CD4-positive, alpha-beta T cell treated with Interleukin-15 for 1 hour (primary cell): ENCODE results near the gene METTL1.

Experiments used
- DNase-seq: peaks from one replicate; pipeline ENCODE4 v3.0.0-alpha.2; 2020

Gene METTL1

DNA sequence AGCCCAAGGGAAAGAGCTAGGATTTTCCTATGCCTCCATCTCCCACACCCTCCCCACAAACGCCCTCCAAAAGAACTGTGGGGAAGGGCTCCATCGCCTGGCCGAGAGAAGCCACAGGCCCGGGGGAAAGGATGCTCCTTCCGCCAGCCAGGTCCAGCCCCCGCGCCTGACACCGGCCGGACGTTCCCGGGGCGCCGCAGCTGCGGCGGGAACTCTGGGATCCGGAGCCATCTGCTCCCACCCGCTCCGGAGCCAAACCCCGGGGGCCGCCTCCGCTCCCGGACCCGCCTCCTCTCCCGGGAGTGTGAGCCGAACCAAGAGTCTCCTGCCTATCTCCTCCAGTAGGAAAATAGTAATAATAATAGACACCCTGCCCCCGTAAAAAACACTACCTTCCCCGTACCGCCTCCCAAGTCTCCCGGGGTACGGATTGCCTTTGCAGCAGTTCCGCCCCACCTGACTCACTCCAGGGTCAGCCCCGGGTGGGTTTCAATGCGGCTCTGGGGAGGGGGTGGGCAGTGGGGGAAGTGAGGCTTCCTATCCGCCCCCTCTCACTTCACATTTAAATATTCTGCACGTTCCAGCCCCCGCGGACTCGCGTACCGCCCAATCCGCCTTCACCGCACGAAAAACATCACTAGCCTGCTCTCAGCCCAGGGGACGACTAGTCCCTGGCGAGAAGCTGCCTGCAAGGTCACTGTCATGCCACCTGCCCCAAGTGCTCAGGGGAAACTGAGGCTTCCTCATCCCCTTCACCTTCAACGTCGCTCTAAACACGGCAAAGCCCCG lies 35.8 kb downstream of the METTL1 start:
- no peak for DNase-seq

DNA sequence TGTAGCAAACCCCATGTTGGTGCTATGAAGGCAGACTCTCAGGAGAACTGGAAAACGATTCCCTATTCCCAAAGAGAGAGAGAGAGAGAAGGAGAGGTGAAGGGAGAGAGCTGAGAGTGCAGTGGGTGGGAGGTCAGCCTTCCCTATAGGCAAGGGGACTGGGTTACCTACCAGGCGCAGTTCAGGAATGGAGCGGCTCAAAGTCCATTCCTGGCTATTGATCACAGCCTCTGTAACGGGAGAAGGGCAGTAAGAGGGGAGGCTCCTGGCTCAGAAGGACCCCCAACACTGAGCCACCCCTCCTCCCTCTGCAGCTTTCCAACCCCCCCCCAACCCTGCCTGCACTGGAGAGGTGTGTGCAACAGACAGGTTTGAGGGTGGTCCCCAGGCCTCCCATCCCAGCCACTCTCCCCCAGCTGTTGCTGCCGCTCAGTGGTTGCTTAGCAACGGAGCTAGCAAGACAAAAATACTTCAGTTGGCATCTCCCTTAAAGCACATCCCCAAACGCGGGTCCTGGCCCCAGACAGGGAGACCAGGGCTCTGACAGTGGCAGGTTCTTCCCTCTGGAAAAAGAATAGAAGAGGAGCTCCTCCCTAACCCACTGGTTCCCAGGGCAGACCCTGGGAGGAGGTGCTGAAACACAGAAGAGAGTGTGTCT lies 36.6 kb downstream of the METTL1 start:
- DNase-seq, result no peak

DNA sequence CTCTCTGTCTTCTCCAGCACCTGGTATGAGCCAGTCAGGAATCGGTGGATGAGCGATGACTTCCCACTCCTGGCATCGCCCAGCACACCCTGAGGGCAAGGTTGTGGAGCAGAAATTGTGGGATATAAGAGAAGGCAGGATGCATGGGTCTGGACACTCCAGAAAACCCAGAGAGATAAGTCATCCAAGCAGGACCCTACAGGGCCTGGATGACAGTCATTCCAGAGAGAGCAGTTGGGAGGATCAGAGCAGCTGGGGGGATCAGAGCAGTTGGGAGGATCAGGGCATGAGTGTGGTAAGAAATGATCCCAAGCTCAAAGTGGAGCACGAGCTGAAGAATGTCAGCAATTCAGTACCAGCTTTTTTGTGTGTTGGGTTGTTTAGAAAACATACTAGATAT lies 37.3 kb downstream of the METTL1 start:
- DNase-seq, result no peak

DNA sequence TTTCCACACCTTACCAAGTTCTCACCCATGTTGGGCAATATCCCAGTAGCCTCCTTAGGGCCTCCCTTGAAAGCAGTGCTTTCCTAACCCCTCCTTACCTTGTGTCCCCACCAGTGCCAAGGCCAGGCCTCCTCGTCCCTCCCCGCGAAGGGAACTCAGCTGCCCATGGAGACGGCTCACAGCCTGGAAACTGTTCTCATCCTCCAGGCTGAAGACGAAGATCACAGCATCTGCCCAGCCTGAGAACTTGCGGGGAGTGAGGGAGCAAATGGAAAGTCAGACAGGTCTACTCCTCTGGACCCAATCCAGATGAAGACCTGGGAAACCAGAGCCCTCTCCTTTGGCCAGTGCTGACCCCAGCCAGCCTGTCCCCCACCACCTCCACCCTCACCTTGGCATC lies 38.0 kb downstream of the METTL1 start:
- DNase-seq, result no peak

DNA sequence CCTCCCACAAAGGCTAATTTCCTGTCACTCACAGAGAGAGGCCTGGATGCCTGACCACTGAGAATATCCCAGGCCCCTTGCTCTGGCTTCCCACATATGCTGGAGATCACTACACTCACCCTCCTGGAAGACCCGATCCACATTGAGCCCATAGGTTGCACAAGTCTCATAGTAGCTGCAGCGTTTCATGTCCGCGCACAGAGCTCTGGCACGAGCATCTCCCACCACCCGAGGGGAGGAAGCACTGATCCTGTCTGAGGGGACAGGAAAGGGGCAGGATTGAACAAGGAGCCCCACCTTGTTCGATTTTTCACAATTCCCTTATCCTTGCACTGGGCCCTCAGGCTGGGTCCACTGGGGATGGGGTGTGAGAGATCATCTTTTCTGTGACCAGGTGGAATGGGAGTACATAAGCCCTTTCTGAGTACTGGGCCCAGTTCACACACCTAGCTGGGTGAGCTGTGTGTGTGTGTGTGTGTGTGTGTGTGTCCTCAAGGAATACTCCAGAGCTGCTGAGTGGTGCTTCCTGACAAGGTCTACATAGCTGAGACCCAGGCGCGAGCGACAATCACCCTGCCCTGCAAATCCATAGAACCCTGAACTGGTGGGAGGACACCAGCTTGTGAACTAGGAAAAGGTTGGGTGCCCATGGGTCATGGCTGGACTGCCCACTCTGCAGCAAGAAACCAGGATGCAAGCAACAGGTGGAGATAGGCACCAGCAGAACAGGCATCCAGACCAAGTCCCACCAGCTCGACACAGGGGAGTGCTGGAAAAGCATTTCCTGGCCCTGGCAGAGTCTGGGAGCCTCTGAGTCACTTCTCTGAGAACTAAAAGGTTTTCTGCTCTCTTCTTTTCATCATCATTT lies 38.9 kb downstream of the METTL1 start:
- peak; percentile 9 for DNase-seq

DNA sequence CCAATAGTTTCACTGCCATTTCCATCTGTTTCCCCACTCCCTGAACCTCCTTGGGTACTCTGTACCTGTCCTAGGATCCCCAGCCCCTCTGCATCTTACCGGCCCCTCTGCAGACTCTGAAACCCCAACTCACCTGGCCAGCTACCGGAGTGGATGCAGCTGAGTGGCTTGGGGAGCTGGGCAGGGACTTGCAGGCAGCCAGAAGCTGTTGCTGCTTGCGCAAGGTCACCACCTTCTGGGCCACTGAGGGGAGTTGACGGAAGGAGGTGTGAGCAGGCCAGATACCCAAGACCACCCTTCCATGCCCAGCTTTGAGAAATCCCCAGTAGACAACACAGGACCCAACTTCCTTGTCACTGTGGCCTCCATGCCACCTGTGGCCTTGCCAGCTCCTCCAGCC lies 39.6 kb downstream of the METTL1 start:
- DNase-seq, result no peak

DNA sequence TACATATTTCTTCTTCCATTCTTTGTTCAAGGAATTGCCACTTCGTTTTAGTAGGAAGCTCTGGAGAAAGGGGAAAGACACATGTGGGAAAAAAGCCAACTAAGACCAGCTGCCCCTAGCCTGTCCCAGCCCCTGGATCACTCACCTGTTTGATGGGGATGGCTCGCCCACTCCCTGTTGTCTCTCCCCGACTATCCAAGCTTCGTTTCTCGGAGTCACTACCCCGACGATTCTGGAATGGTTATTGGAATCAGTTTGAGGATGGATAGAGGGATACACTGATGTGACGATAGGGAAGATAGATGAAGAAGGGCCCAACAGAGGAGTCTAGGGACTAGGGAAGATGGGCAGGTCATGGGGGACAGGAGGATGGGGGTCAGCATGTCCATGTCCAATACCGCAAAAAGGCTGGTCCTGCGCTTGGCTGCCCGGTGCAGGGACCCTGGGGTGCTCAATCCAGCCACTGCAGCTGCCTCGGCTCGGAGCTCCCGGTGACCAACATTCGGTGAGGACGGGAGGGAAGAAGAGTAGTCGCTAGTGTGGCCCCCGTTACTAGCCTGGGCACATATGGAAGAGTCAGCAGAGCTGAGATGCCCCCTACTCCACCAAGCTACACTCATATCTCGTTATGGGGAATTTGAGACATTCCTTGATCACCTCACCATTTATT lies 40.4 kb downstream of the METTL1 start:
- DNase-seq, result no peak

DNA sequence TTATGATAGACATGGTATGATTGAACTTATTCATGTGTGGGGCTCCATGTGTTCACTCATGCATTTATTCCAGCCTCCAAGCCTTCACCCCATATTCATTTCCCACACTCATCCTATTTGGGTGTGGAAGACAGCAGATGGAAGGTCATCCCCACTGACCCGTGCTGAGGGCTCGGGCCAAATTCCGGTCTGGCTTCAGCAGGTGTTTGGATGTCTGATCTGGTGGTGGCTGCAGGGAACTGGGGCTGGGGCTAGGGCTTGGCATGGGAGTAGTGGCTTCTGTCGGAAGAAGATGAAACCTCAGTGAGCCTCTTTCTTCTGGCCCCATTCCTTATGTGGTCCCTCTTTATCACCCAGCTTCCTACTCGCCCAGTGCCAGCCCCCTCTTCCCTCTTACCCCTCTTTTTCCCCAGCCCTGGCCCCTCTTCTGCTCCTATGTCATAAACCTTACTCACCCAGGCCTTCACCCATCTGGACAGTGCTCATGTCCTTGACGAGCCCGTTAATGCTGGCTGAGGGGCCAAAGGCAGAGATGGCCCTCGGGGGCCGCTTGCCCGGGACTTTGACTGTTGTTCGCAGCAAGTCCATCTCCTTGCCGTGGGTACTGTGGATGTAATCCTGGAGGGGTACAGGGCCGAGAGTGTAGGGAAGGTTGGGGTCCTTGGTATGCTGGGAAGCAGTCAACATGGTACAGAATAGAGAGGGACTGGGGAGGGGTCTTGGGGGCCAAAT lies 41.4 kb downstream of the METTL1 start:
- DNase-seq, result no peak

DNA sequence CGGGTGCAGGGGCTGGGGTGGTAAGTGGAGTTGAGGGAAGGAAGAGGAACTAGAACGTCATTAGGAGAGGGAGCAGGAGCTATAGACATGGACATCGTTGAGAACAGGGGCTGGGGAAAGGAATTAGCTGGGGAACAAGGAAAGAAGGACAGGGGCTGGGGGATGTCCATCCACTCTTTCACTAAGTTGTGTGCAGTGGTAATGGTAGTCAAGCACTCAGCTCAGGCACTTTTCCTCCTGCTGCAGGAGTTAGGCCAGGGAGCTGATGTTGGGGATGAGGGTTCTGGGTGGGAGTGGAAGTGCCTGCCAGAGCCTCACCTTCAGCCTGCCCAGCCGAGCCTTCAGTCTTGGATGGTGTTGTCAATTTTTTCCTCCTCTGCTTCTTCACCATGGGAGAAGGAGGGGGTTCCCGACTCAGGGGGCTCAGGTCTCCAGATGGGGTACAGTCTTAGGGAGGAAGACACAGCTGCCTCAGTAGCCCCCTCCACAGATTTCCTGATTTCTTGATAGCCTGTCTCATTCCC lies 42.5 kb downstream of the METTL1 start:
- no peak for DNase-seq

DNA sequence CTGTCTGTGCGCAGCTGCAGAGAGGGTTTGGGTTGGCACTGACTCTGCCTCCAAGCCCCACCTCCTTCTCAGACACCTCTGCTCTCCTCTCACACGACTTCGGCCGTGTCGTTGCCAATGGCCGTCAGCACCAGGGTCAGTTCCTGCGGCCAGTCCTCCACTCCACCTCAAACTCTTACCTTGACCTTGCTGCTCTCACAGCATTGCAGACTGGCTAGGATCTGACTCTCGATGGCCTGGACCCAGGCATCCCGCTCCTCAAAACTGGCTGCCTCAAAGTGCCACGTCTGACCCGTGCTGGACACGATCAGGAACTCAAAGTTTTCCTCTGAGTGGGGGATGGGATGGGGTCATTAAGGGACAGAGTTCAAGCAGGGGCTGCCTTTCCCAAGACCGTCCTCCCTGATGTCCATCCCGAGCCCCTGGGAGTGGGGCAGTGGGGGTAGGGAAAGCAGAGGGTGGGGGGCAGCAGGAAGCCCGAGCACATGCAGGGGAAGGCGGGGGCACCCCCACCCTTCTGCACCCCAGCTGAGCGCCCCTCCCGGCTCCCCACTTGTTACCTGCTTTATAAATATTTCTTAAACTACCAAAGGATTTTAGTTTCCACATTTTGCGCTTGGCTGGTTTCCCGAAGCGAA lies 44.0 kb downstream of the METTL1 start:
- no peak for DNase-seq

DNA sequence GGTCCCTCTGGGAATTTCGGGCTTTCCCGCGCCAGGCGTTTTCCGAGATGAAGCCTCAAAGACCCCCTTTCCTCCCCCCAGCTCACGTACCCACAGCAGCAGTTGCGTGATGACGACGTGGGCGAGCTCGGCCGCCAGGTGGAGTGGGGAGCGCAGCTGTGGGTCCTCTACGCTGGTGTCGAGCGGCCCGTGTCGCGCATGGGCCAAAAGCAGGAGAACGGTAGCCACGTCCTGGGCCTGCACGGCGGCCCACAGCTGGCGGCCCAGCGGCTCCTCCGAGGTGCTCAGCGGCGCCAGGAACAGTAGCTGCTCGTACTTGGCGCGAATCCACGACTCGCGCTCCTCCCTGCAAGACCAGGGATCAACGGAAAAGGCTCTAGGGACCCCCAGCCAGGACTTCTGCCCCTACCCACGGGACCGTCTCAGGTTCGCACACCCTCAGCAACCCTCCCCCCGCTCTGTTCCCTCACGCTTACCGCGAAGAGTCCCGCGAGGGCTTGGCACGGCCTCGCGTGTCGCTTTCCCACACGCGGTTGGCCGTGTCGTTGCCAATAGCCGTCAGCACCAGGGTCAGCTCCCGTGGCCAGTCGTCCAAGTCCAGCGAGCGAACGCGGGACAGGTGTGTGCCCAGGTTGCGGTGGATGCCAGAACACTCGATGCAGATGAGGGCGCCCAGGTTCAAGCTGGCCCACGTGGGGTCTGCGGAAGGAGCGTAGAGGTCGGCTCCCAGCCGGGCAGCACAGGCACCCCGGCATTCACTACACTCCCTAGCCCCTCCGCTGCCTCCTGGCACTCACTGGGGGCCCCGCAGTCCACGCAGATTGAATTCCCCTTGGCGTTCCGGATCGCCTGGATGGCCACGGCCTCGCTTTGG lies 44.8 kb downstream of the METTL1 start:
- DNase-seq, result no peak

DNA sequence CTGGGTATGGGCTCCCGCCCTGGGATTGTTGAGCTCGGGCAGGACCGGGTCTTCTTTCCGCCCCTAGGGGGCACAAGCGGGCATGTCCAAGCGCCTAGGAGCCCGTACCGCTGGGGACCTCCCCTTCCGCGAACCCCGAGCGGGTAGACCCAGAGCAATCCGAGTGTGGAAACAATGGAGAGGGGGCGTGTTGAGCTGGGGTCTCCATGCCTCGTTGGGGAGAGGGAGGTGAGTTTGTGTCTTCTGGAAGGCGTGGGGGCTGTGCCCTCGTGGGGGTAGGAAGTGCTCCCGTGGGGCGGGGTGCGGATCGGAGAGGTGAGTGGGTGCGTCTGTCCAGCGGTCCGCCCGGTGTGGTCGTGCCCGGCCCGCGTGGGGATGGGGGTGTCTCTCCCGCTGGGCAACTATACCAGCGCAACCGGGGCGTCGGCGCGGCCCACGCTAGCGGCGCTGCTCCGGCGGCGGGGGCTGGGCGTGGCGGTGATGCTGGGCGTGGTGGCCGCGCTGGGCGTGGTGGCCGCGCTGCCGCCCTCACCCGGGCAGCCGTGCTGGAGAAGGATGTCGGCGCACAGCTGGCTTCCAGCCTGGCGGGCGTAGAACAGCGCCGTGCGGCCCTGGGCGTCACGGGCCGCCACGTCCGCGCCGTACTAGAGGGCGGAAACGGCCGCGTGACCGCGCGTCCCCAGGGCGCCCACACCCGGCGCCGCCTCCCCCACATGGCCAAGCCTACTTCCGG lies 45.6 kb downstream of the METTL1 start:
- DNase-seq, result no peak

DNA sequence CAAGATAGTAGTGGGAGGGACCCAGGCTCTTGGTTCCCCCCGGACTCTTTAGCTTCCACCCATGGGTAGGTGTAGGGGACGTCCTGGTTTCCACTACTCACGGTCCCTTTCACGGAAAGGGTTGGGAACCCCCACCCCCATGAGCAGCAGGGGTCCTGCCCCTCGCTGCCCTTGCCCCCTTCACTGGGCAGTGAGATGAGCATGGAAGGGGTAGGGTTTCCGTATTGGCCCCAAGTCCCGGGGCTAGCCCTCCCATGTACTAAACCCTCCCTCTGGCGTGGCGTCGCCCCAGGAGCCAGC lies 46.1 kb downstream of the METTL1 start:
- DNase-seq, result no peak

DNA sequence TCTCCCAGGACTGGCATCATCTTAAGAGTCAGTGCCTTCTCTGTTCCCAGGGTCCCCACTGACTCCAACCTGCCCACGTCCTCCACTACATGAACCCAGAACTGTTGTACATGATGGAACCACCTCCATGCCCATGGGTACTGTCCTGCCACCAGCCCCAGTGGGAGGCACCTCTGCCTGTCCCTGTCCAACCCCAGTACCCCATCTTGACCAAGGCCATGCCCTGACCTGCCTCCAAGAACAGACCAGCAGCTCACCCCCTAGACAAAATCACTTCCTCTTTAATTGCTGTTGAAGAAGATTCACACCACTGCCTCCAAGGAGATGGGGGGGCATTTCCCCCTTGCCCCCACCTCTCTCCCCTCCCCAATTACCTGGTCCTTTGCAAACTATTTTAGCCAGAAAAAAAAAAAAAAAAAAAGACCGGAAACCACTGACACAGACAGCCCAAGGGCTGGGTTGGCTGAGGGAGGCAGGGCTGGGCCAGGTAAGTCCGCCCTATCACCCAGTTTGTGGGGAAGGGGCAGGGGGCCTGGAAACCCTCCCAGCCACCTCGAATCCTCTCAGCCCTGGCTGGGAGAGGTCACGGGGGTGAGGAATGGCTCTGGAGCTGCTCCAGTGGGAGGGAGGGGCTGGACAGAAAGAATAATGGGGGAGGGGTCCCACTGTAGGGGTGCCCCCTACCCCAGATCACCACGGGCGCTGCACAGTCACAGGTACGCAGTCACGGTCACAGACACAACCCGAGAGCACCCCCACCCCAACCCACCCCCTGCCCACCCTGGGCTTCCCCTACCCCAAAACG lies 46.8 kb downstream of the METTL1 start:
- no peak for DNase-seq

DNA sequence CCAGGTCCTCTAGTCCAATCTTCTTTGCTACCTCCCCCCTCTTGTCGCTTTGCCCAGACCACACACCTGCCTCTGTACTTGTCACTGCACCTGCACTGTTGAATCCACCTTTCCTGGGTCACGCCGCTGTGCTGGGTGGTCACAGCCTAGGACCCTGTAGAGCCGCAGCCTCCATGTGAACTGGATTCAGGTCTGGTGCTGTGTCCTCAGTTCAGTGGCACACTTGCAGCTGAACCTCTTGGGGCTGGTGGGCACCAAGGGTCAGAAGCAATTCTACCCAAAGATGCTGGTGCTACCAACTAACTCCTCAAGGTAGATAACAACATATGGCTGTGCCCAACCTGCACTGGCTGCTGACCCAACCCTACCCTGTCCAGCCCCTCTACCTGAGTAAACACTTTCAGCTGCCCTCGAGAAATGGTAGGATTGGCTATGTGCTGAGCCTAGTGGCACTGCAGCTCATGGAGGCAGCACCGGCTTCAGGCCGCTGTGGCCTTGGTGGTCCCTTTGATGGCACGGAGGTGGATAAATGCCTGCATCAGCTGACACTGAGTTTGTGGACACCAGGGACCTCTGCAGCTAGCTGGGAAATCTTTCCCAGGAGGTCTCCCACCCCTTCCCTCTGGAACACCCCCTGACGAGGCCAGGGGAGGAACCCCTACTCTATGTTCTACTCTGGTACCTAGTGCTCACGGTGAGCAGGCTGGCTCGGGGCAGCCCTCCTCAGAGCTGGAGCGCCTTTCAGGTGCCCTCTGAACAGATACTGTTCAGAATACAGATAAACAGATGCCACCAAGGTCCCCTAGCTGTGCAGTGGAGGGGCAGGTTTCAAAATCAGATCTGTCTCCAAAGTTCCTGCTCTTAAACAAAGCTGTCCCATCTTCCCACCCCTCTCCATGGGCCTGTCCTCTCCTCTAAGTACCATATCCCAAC lies 47.6 kb downstream of the METTL1 start:
- DNase-seq, result no peak

DNA sequence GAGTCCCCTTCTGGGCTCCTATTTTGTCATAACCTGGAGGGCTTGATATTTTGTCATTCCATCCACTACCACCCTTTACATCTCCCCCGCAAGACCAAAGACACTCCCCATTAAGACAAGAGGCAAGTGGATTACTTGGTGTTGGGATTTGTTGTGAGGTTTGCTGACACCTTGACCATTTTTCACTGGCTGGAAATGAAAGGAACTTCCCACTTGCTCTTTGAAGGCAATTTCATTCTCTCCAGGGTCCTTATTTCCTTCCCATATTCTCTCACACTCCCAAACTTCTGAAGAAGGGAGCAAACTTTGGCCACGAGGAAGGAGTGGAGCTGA lies 48.3 kb downstream of the METTL1 start:
- DNase-seq, result no peak

DNA sequence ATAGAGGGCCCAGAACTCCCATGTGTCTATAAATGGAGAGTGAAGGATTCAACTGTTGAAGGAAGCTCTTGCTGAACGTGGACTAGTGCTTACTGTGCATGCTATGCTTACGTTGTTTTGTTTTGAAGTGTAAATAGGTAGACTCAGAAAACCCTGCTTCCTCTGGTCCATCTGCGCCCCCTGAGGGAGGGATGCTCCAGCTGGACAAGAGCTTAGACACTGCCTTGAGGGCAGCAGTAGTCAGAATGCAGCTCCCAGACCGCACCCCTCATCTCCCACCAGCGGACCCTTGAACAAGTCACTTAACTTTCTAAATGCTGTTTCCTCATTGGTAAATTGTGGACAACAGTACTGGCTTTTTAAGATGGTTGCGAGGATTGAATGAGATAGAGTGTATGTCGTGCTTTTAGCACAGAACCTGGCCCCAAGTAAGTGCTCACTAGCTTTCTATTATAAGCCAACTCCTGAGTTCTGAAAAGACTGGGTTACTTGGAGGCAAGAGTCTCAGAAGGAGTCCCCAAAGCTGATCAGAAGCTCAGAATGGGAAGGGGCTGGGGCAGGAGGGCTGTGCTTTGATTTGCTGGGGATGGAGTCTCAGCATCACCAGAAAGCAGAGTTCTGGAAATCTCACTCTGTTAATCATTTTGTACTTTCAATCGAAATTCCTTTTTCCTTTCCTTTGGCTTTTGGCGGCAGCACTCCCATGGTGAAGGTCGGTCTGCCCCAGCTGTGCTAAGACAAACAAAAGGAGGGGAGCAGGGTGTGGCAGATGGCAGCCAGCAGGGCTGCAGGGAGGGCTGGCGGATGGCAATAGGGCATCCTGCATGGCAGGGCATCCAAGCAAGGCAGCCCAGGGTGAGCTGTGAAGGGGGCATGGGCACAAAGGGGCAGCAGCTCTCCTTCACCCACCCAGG lies 48.9 kb downstream of the METTL1 start:
- DNase-seq, result no peak
